Right lobe of liver (tissue), 6 donors: ENCODE data around the gene ZMIZ1. TPM values are rescaled to one million over a fixed set of nuclear protein-coding genes. Genes with fewer than 3 reads are reported as not detected.
A peak's percentile ranks its signal among the peaks of the same experiment; 100 is the strongest.

ENCODE experiments used
- ATAC-seq, 4 donors: fragments of 200-7000 bp; cut with Tn5 transposase; one replicate each; pipeline ENCODE4 v1.9.1; 2020; ENCODE audit warnings: mild to moderate bottlenecking in 4 of 4, moderate library complexity in 4 of 4
- DNase-seq, 3 donors: peaks; one replicate each; pipeline ENCODE4 v3.0.0-alpha.2; 2020
- H3K27ac ChIP-seq, 3 donors: fragments of 200-600 bp; one replicate each; pipeline ENCODE4 v1.8.0; 2022
- H3K27me3 ChIP-seq, 2 donors: fragments of 200-600 bp; one replicate each; pipeline ENCODE4 v1.8.0; 2022
- H3K36me3 ChIP-seq, 4 donors: fragments of 200-600 bp; sonication (generic) in 1 of 4; one replicate each; pipeline versions ENCODE4 v1.5.1 to v1.8.0; 2017 to 2022; ENCODE audit warnings: control low read depth in 1 of 4
- H3K4me1 ChIP-seq, 4 donors: fragments of 200-600 bp; sonication (generic) in 1 of 4; one replicate each; pipeline versions ENCODE4 v1.5.1 to v1.8.0; 2017 to 2022; ENCODE audit warnings: control low read depth in 1 of 4
- H3K4me3 ChIP-seq, 3 donors: fragments of 200-600 bp; one replicate each; pipeline ENCODE4 v1.8.0; 2022
- H3K9me3 ChIP-seq, 4 donors: fragments of 200-600 bp; sonication (generic) in 1 of 4; one replicate each; pipeline versions ENCODE4 v1.5.1 to v1.8.0; 2017 to 2022; ENCODE audit warnings: control low read depth in 1 of 4
- CTCF ChIP-seq, 4 donors: fragments of 200-600 bp in 3 of 4; fragments of 450-650 bp in 1 of 4; IDR thresholded peaks; one replicate each; pipeline versions ENCODE4 v1.5.1 to v1.8.0; 2016 to 2022; ENCODE audit warnings: antibody characterized with exemption in 4 of 4, mild to moderate bottlenecking in 2 of 4
- POLR2A ChIP-seq: fragments of 450-650 bp; IDR thresholded peaks from one replicate; pipeline ENCODE4 v1.6.1; 2017; ENCODE audit warnings: antibody characterized with exemption, mild to moderate bottlenecking
- WGBS: methylation state at CpG from one replicate; pipeline ENCODE4 v1.1.6; 2018; ENCODE audit warnings: low coverage, low lambda C conversion rate; ENCODE audit not compliant: insufficient coverage; ENCODE audit errors: missing lambda C conversion rate; 5-methylcytosine and 5-hydroxymethylcytosine counted together
- intact Hi-C, 2 donors: fragments of 100-400 bp; cut with DNase I; formaldehyde crosslinking; loops; one replicate each; pipeline versions ENCODE4 v1.11.2 to v1.14.1; 2022
- total RNA-seq, 6 experiments: library from RNA; depleted of rRNA in 2 of 6; stranded (reverse); fragments of >200 nt in 2 of 6; fragmentation: NEBNext Ultra II Directional in 3 of 6; extraction: Animal tissue kit (Norgen Biotek cat#: 25700) in 3 of 6; gene quantifications; one replicate each; pipeline versions ENCODE4 v1.1.0 to v1.2.4, GENCODE V29; 2016 to 2023
- donor health status: DM: no; HTN: yes; CAD: no.
- donor health status: DM: no; HTN: no; CAD: no.
- donor health status: DM: no; HTN: no; CAD: no.
- donor health status: DM: no; HTN: yes; CAD: no.
- donor health status: DM: no; HTN: yes; CAD: no.

Gene ZMIZ1
- total RNA-seq, 6 experiments from 2014 or later: 9.9 to 22.8 (median 12.3) TPM

- Histone ChIP-seq H3K27me3 (no peaks in the 10 kb centered on the region), H3K4me3 (no peak overlapping the region), H3K4me1 (no peaks in the 10 kb centered on the region), H3K36me3 (peaks cover 0 to 13% (median 7%) of the 10 kb centered on the region in 4 donors), H3K9me3 (no peaks in the 10 kb centered on the region), H3K27ac (no peak overlapping the region)
- intact Hi-C loops: no loop called here
- DNase-seq (no peak), ATAC-seq (no peak)
- TF ChIP-seq POLR2A (no peak), CTCF (IDR thresholded peaks at IDR 0.05) (no peak)
- 83% methylated on average over 2 of the region's 5 CpGs for WGBS
Observed at GRCh38 chr10:79207726-79208125, 139.0 kb downstream of the ZMIZ1 start.

GRCh38 chr10:79208251-79208983 lies 139.7 kb downstream of the ZMIZ1 start:
- Histone ChIP-seq H3K4me3 (no peak overlapping the region), H3K36me3 (peaks cover 0 to 13% (median 5%) of the 10 kb centered on the region in 4 donors), H3K27me3 (no peaks in the 10 kb centered on the region), H3K4me1 (no peaks in the 10 kb centered on the region), H3K27ac (no peak overlapping the region), H3K9me3 (no peaks in the 10 kb centered on the region)
- TF ChIP-seq CTCF (IDR thresholded peaks at IDR 0.05): no peak
- no peak for TF ChIP-seq POLR2A
- no peak for ATAC-seq
- DNase-seq: no peak
- WGBS: 96% methylated on average over 10 of the region's 15 CpGs
- intact Hi-C loops: no loop called here

GRCh38 chr10:79209340-79209739 lies 140.6 kb downstream of the ZMIZ1 start:
- H3K4me1 ChIP-seq: no peaks in the 10 kb centered on the region
- WGBS: 53% methylated on average over 3 of the region's 10 CpGs
- H3K36me3 ChIP-seq: peaks cover 0 to 18% (median 5%) of the 10 kb centered on the region in 4 donors
- intact Hi-C loops: no loop called here
- TF ChIP-seq CTCF (IDR thresholded peaks at IDR 0.05): no peak
- no peak for TF ChIP-seq POLR2A
- DNase-seq (no peak), ATAC-seq (peak in 1 of 4 donors; percentile 5)
- no peak overlapping the region for H3K27ac ChIP-seq
- no peak overlapping the region for H3K4me3 ChIP-seq
- no peaks in the 10 kb centered on the region for H3K9me3 ChIP-seq
- H3K27me3 ChIP-seq: no peaks in the 10 kb centered on the region

- H3K4me1 ChIP-seq: no peaks in the 10 kb centered on the region
- ATAC-seq (peak in 1 of 4 donors; percentile 3), DNase-seq (no peak)
- no peaks in the 10 kb centered on the region for H3K27me3 ChIP-seq
- intact Hi-C loops: no loop called here
- no peaks in the 10 kb centered on the region for H3K9me3 ChIP-seq
- no peak overlapping the region for H3K4me3 ChIP-seq
- no peak overlapping the region for H3K27ac ChIP-seq
- TF ChIP-seq CTCF (IDR thresholded peaks at IDR 0.05): no peak
- no peak for TF ChIP-seq POLR2A
- WGBS: no CpG with 5 or more reads among the region's 5 CpGs
- peaks cover 0 to 18% (median 5%) of the 10 kb centered on the region in 4 donors for H3K36me3 ChIP-seq
Observed at GRCh38 chr10:79209831-79210230, 141.1 kb downstream of the ZMIZ1 start.
